Measurements from ENCODE around the gene TMEM139.

TMEM139 gene

DNA sequence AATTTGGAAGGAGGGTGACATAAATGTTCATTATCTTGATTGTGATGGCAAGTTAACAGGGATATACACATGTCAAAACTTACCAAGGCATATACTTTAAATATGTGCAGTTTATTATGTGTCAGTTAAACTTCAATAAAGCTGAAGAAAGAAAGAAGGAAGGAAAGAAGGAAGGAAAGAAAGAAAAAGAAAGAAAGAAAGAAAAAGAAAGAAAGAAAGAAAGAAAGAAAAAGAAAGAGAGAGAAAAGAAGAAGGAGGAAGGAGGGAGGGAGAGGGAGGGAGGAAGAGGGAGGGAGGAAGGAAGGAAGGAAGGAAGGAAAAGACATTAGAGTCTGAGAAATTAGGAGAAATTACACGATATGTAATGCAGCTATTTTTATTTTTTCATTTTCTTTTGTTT lies 37.4 kb upstream of the TMEM139 start:
- no peak for DNase-seq
- Mint-ChIP-seq H3K4me3 (no peak overlapping the region), H3K27me3 (no peaks in the 10 kb centered on the region), H3K4me1 (ENCODE audit: low read depth in 2 of 2) (peaks cover 41 to 70% of the 10 kb centered on the region in 2 donors), H3K9me3 (peaks cover 2 to 10% of the 10 kb centered on the region in 2 donors), H3K36me3 (ENCODE audit: insufficient read depth) (peaks cover 6% of the 10 kb centered on the region), H3K27ac (no peak overlapping the region)
- ATAC-seq (replicated peaks) = no peak

- Mint-ChIP-seq H3K9me3 (peaks cover 2 to 18% of the 10 kb centered on the region in 2 donors), H3K27ac (peak overlapping the region; percentile 44 to 91), H3K4me3 (no peak overlapping the region), H3K36me3 (ENCODE audit: insufficient read depth) (peaks cover 6% of the 10 kb centered on the region), H3K27me3 (no peaks in the 10 kb centered on the region), H3K4me1 (ENCODE audit: low read depth in 2 of 2) (peaks cover 43 to 69% of the 10 kb centered on the region in 2 donors)
- DNase-seq (no peak), ATAC-seq (replicated peaks) (no peak)
These were observed 35.9 kb upstream of the TMEM139 start for GRCh38 chr7:143248761-143249354.

GRCh38 chr7:143250199-143250598 lies 34.6 kb upstream of the TMEM139 start:
- no peak for DNase-seq
- peaks cover 5 to 23% of the 10 kb centered on the region in 2 donors for H3K9me3 Mint-ChIP-seq
- H3K27ac Mint-ChIP-seq = peak overlapping the region; percentile 79 to 91
- H3K4me3 Mint-ChIP-seq = peak overlapping the region; percentile 20 to 33
- ATAC-seq (replicated peaks) = no peak
- H3K36me3 Mint-ChIP-seq (ENCODE audit: insufficient read depth) = peaks cover 6% of the 10 kb centered on the region
- no peaks in the 10 kb centered on the region for H3K27me3 Mint-ChIP-seq
- peaks cover 44 to 61% of the 10 kb centered on the region in 2 donors for H3K4me1 Mint-ChIP-seq (ENCODE audit: low read depth in 2 of 2)

DNA sequence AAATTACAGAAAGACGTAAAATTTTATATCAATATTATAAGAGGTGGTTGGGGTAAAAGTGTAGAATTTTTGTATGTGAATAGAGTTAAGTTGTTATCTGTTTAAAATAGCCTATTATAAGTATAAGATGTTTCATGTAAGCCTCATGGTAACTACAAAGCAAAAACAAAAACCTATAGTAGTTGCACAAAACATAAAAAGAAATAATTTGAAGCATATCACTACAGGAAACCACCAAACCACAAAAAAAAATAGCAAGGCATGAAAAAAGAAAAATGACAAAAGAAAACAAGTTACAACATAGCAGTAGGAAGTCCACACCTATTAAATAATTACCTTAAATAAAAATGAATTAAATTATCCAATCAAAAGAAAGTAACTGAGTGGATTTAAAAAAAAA lies 33.9 kb upstream of the TMEM139 start:
- peaks cover 44 to 61% of the 10 kb centered on the region in 2 donors for H3K4me1 Mint-ChIP-seq (ENCODE audit: low read depth in 2 of 2)
- DNase-seq = no peak

GRCh38 chr7:143252006-143252405 lies 32.8 kb upstream of the TMEM139 start:
- peaks cover 6% of the 10 kb centered on the region for H3K36me3 Mint-ChIP-seq (ENCODE audit: insufficient read depth)
- H3K4me3 Mint-ChIP-seq = peak overlapping the region; percentile 13 to 33
- H3K9me3 Mint-ChIP-seq = peaks cover 5 to 23% of the 10 kb centered on the region in 2 donors
- peaks cover 43 to 62% of the 10 kb centered on the region in 2 donors for H3K4me1 Mint-ChIP-seq (ENCODE audit: low read depth in 2 of 2)
- no peak for DNase-seq
- H3K27me3 Mint-ChIP-seq = no peaks in the 10 kb centered on the region
- peak; percentile 42 for ATAC-seq (replicated peaks)
- peak overlapping the region; percentile 52 to 59 for H3K27ac Mint-ChIP-seq

More for the DNA sequence above, 33.9 kb upstream of the TMEM139 start:
- H3K9me3 Mint-ChIP-seq = peaks cover 5 to 23% of the 10 kb centered on the region in 2 donors
- H3K27me3 Mint-ChIP-seq = no peaks in the 10 kb centered on the region
- peak overlapping the region in 1 of 2 donors; percentile 45 for H3K27ac Mint-ChIP-seq
- ATAC-seq (replicated peaks) = peak; percentile 82
- H3K36me3 Mint-ChIP-seq (ENCODE audit: insufficient read depth) = peaks cover 6% of the 10 kb centered on the region
- H3K4me3 Mint-ChIP-seq = peak overlapping the region; percentile 13 to 33

GRCh38 chr7:143255564-143255963 lies 29.2 kb upstream of the TMEM139 start:
- ATAC-seq (replicated peaks) = no peak
- H3K36me3 Mint-ChIP-seq (ENCODE audit: insufficient read depth) = peaks cover 6% of the 10 kb centered on the region
- H3K27me3 Mint-ChIP-seq = no peaks in the 10 kb centered on the region
- H3K27ac Mint-ChIP-seq = peak overlapping the region in 1 of 2 donors; percentile 49
- H3K4me1 Mint-ChIP-seq (ENCODE audit: low read depth in 2 of 2) = peaks cover 36 to 56% of the 10 kb centered on the region in 2 donors
- peaks cover 3 to 15% of the 10 kb centered on the region in 2 donors for H3K9me3 Mint-ChIP-seq
- no peak for DNase-seq
- peak overlapping the region in 1 of 2 donors; percentile 23 for H3K4me3 Mint-ChIP-seq

DNA sequence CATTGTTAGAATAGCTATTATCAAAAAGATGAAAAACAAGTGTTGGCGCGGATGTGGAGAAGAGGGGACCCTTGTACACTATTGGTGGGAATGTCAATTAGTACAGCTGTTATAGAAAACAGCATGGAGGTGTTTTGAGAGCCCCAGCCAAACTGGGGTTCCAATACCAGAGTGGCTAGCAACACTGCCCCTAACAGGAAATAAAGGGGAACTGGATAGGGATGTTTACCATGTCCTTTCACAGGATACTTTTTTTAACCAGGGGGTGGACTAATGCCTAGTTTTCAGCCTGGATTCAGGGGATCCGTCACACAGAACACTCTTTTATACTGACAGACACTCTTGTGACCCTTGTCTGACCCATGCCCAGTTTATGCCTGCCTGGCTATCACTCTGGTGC lies 28.4 kb upstream of the TMEM139 start:
- peaks cover 34 to 51% of the 10 kb centered on the region in 2 donors for H3K4me1 Mint-ChIP-seq (ENCODE audit: low read depth in 2 of 2)
- DNase-seq = no peak
- ATAC-seq (replicated peaks) = no peak
- no peaks in the 10 kb centered on the region for H3K27me3 Mint-ChIP-seq
- peaks cover 3 to 15% of the 10 kb centered on the region in 2 donors for H3K9me3 Mint-ChIP-seq
- no peak overlapping the region for H3K4me3 Mint-ChIP-seq
- H3K27ac Mint-ChIP-seq = peak overlapping the region; percentile 49 to 70
- H3K36me3 Mint-ChIP-seq (ENCODE audit: insufficient read depth) = no peaks in the 10 kb centered on the region

GRCh38 chr7:143256932-143257331 lies 27.8 kb upstream of the TMEM139 start:
- no peak for DNase-seq
- Mint-ChIP-seq H3K27ac (peak overlapping the region; percentile 70 to 74), H3K9me3 (peaks cover 3 to 15% of the 10 kb centered on the region in 2 donors), H3K4me1 (ENCODE audit: low read depth in 2 of 2) (peaks cover 30 to 48% of the 10 kb centered on the region in 2 donors), H3K36me3 (ENCODE audit: insufficient read depth) (no peaks in the 10 kb centered on the region), H3K4me3 (no peak overlapping the region), H3K27me3 (no peaks in the 10 kb centered on the region)
- no peak for ATAC-seq (replicated peaks)

DNA sequence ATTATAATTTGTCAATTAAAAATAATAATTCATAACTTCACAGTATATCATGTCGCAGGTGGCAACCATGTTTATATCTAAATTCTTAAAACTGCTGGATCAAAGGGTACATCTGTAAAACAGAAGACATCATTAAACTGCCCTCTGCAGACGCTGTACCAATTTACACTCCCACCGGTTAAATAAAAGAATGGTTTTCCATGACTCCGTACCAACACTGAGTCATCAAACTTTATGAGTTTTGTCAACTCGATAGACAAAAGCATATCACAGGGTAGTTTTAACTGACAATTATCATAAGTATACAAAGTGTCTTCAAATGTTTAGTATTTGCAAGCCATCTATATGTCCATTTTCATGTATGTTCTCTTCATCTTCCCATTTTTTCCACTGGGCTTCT lies 27.3 kb upstream of the TMEM139 start:
- no peak for ATAC-seq (replicated peaks)
- Mint-ChIP-seq H3K36me3 (ENCODE audit: insufficient read depth) (peaks cover 2% of the 10 kb centered on the region), H3K27me3 (no peaks in the 10 kb centered on the region), H3K9me3 (peaks cover 3 to 12% of the 10 kb centered on the region in 2 donors), H3K4me3 (no peak overlapping the region), H3K4me1 (ENCODE audit: low read depth in 2 of 2) (peaks cover 27 to 45% of the 10 kb centered on the region in 2 donors), H3K27ac (peak overlapping the region; percentile 85 to 88)
- no peak for DNase-seq

DNA sequence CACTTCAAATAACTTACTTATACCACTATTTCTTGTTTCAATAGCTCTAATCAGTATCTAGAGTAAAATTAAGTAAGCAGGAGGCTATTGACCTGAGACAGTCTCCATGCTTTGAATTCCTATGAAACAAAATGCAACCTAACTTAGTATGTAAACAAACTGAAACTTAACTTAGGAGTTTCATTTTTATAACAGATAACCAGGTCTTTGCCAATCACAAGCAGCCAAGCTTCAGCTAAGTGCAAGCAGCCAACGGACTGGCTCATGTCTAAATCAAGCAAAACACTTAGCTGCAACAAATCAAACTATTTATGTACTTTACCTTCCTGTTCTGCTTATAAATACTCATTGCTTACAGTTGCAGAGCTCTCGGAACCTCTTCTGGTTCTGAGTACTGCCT lies 25.9 kb upstream of the TMEM139 start:
- H3K27me3 Mint-ChIP-seq = no peaks in the 10 kb centered on the region
- peak overlapping the region; percentile 72 for H3K4me3 Mint-ChIP-seq
- H3K36me3 Mint-ChIP-seq (ENCODE audit: insufficient read depth) = peaks cover 2% of the 10 kb centered on the region
- H3K27ac Mint-ChIP-seq = peak overlapping the region; percentile 85 to 88
- no peak for DNase-seq
- ATAC-seq (replicated peaks) = no peak
- H3K4me1 Mint-ChIP-seq (ENCODE audit: low read depth in 2 of 2) = peaks cover 32 to 51% of the 10 kb centered on the region in 2 donors
- H3K9me3 Mint-ChIP-seq = peaks cover 3 to 6% of the 10 kb centered on the region in 2 donors

- Mint-ChIP-seq H3K9me3 (no peaks in the 10 kb centered on the region), H3K27me3 (no peaks in the 10 kb centered on the region), H3K4me3 (peak overlapping the region in 1 of 2 donors; percentile 72), H3K4me1 (ENCODE audit: low read depth in 2 of 2) (peaks cover 39 to 60% of the 10 kb centered on the region in 2 donors), H3K36me3 (ENCODE audit: insufficient read depth) (peaks cover 2% of the 10 kb centered on the region), H3K27ac (peak overlapping the region; percentile 85 to 88)
- no peak for ATAC-seq (replicated peaks)
- no peak for DNase-seq
These were observed 25.0 kb upstream of the TMEM139 start for GRCh38 chr7:143259765-143260164.

DNA sequence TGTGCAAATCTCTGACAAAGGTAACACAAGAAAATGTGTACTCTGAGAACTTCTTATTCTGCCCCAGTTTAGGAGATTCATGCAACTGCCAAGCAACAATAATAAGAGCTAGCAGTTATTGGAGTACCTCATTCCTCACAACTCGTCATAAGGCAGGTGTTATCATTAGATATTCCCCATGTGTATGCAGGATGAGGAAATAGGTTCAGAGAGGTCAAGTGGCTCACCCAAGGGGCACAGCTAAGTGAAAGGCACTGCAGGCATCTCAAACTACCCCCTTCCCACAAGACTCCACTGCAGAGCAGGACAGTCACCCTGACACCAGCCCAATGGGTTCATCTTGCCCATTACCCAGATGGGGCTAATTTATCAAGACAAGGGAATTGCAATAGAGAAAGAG lies 22.9 kb upstream of the TMEM139 start:
- H3K4me3 Mint-ChIP-seq = peak overlapping the region; percentile 98 to 100
- peaks cover 33 to 54% of the 10 kb centered on the region in 2 donors for H3K4me1 Mint-ChIP-seq (ENCODE audit: low read depth in 2 of 2)
- peak overlapping the region; percentile 98 for H3K27ac Mint-ChIP-seq
- no peak for ATAC-seq (replicated peaks)
- peaks cover 18% of the 10 kb centered on the region for H3K36me3 Mint-ChIP-seq (ENCODE audit: insufficient read depth)
- no peaks in the 10 kb centered on the region for H3K9me3 Mint-ChIP-seq
- no peaks in the 10 kb centered on the region for H3K27me3 Mint-ChIP-seq
- no peak for DNase-seq

- H3K4me1 Mint-ChIP-seq (ENCODE audit: low read depth in 2 of 2) = peaks cover 33 to 51% of the 10 kb centered on the region in 2 donors
- DNase-seq = peak; percentile 62 to 64 (median 63)
These were observed 21.2 kb upstream of the TMEM139 start, which contains the start of gene GSTK1 for GRCh38 chr7:143263266-143264195. GSTK1 (plus strand) TSS chr7:143263441; CDS start chr7:143263514, 73 bp downstream.

More at GRCh38 chr7:143263266-143264195, 21.2 kb upstream of the TMEM139 start, which contains the start of gene GSTK1:
- Mint-ChIP-seq H3K27ac (peak within 1 kb of the TSS; percentile 98), H3K4me3 (peak within 1 kb of the TSS; percentile 98 to 100), H3K27me3 (no peaks in the 10 kb centered on the region), H3K9me3 (no peaks in the 10 kb centered on the region), H3K36me3 (ENCODE audit: insufficient read depth) (peaks cover 27% of the 10 kb centered on the region)
- peak; percentile 98 for ATAC-seq (replicated peaks)
